ENCODE measurements around the gene CLTA.

The CLTA gene

GRCh38 chr9:36190388-36191289 is at the start of gene CLTA:
CLTA (plus strand) TSS chr9:36190921; CDS start chr9:36191057, 136 bp downstream.
- DNase-seq, result peak; percentile 69 to 99 (median 97)

DNA sequence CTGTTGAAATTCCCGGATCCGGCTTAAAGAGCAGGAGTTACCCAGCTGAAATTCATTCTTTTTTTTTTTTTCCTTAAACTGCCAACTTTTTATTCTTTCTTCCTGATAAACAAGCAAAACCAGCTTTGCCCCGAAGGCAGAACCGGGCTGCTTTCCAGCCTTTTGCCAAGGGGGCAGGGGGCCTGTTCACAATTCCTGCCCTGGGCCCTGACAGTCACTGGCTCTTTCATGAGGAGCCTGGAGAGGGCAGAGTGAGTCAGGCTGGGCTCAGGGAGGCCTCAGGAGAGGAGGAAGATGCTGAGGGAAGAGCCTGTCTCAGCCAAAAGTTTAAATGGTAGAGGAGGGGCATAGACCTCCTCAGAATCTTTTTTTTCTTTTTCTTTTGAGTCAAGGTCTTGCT is 49.4 kb upstream of the CLTA start:
- peak in 10 of 58 donors; percentile 10 to 68 (median 30) for DNase-seq

DNA sequence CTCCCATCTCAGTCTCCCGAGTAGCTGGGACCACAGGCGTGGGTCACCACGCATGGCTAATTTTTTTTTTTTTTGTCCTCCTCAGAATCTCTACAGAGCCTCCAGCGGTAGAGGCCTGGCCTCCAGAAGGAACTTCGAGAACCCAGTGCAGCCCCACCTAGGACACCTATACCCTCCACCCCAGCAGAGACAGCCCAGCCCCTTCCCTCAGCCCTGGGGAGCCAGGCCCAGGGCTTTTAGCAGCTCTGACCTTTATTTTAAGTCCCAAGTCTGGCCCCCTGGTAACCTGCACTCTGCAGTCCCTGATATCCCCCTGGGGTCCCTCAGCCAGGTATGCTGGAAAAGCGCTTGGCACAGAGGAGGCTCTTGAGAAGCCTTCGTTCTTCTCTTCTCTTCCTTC is 49.0 kb upstream of the CLTA start:
- no peak for DNase-seq

DNA sequence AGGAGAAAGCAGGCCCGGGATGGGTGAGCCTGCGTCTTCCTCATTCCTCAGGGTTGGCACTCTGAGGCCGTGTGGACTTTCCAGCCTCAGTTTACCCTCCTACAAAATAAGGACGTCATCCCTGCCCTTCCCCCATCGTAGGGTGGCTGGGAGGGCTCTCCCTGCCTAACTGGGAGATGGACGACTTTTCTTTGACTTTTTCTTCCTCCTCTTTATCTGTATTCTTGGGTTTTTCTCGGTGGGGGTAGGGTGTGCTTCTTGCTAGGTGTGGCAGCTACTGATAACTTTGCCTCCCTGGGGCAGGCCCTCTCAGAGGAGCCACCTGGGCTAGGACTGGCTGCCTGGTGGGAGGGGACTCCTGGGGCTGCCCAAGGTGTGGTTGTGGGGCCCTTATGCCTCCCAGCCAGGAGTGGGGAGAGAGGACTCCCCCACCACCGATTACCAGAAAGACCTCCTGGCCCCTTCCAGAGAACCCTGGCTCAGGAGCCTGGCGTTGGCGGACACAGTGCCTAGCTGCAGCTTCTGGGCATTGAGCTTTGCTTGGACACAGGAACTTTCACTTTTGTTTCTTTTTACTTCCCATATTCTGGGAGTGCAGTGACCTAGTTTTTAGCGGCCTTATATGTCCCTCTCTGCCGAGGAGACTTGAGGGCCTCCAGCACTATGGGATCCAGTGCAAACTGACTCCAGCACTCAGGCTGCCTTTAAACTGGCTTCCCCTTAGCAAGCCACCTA is 48.0 kb upstream of the CLTA start:
- peak in 13 of 58 donors; percentile 15 to 46 (median 28) for DNase-seq

GRCh38 chr9:36143245-36143641 is 47.5 kb upstream of the CLTA start:
- no peak for DNase-seq

DNA sequence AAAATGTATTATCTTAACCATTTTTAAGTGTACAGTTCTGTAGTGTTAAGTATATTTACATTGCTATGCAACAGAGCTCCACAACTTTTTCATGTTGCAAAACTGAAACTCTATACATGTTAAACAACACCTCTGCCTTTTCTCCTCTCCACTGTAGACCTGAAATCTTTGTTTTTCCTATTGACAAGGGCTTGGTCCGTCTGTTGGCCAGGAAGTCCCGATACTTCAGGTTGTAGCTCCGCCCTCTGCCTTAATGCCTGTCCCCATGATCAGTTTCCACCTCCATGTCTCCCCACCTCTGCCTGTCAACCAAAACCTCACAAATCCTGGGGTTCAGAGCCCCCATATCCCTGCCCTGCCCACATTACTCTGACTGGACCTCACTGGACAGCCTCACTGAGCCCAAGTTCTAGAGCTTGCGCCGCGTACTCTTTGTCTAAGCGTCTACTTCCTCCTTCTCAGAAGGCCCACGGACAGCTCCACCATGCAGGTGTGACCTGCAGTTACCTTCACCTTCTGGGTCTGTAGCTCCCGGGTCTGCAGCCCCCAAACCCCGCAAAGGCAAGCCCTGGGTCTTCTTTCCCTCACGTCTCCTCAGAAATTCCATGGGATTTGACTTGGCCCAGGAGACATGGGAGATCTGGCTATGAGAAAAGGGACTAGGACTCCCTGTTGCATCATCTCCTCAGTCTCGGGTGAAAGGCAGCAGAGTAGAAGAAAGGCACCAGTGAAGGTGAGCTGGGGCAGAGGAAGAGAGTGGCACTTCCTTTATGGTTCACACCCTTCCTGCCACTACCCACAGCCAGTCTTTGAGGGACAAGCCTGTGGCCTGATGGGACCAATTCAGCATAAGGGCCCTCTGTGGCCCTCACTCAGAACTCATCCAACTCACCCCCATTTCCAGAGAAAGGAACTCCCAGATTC is 46.1 kb upstream of the CLTA start:
- DNase-seq, result no peak

GRCh38 chr9:36145970-36146369 is 44.8 kb upstream of the CLTA start:
- no peak for DNase-seq

- no peak for DNase-seq
Observed at GRCh38 chr9:36146651-36147050, 44.1 kb upstream of the CLTA start.

DNA sequence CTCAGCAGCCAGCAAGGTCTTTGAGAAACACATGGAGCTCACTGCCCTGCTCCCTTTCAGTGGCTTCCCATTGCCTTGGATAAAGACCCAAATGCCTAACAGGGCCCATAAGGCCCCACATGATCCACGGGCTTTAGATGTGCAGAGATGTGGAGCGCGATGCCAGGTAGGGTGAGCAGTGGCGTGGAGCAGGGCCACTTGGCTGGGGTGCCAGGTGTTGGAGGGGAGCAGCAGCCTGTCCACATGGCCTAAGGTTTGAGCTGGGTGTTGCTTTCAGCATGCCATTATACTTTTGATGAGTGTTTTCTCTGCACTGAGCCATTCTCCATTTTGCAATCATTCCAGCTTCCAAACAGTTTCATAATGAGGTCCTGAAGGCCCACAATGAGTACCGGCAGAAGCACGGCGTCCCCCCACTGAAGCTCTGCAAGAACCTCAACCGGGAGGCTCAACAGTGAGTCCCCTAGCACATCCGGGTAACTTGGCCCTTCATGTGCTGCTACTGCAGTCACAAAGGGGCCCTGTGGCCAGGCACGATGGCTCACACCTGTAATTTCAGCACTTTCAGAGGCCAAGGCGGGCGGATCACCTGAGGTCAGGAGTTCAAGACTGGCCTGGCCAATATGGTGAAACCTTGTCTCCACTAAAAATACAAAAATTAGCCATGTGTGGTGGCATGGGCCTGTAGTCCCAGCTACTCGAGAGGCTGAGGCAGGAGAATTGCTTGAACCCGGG is 43.1 kb upstream of the CLTA start:
- no peak for DNase-seq

DNA sequence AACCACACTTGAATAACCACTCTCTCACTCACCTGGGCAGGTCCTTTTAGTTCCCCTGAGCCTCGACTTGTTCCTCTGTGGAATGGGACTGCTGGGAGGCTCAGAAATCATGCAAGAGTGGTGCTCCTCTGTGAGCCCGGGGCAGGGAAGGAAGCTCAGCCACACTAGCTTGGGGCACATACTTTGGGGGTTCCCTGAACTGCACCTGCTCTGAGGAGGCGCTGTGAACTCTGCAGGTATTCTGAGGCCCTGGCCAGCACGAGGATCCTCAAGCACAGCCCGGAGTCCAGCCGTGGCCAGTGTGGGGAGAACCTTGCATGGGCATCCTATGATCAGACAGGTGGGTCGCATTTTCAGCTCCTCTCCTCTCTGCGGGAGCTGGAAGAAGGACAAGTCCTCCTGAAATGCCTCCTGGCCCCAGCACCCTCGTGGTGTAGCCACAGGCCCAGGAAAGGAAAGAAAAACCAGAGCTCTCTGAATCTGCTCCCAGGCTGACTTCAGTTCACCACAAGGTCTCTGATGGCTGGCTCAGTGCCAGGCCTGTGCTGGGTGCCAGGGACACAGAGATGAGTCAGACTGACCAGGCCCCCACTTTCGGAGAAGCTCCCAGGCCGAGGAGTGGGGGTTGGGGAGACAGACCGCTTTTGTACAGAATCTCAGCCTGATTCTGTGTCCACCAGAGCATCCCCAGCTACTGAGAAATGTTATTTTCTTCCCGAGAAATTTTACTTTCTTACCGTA is 42.2 kb upstream of the CLTA start:
- peak in 56 of 58 donors; percentile 29 to 100 (median 86) for DNase-seq

DNA sequence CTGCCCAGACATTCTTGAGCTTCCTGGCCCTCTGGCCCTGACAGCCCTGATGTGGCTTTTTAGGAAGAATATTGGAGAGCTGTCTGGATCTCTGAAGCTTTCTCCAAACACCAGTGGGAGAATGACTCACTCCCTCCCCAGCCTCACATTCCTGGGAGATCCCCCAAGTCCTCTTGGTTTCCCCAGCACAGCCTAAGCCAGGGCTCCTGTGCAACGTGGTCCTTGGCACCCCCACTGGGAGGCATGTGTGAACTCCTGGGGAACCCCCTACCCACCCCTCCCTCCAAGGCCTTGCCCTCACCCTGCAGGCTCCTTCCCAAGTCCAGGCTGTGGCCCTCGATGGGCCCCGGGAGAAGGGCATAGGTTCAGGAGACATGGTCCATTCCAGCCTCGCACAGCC is 41.5 kb upstream of the CLTA start:
- peak in 6 of 58 donors; percentile 18 to 56 (median 29) for DNase-seq

DNA sequence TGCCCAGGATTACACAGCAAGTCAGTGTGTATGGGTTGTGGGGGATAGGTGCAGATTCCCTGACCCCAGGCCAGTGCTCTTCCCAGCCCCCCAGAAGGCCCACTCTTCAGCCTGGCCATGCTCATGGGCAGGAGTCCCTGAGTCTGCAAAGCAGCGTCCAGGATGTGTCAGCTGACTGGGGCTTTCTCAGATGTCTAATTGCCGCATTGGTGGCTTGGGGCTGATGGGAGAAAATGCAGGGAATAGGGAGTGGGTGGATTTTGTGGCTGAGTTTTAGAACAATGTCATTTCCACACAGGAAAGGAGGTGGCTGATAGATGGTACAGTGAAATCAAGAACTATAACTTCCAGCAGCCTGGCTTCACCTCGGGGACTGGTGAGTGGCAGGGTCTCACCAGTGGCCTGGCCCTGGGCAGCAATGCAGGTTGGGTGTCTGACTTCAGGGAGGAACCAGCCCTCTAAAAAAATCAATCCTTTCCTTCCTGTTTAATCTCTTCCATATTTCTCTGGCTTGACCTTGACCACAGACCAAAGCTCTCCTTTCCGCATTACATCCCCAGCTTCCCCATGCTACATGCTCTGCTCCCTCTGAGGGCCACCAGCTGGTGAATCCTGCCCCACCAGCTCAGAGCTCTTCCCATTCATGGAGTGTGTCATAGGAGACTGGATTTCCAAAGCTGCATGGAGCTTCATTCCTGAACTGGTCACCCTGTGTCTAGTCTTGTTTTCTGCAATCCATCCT is 40.0 kb upstream of the CLTA start:
- peak in 9 of 58 donors; percentile 14 to 29 (median 21) for DNase-seq

DNA sequence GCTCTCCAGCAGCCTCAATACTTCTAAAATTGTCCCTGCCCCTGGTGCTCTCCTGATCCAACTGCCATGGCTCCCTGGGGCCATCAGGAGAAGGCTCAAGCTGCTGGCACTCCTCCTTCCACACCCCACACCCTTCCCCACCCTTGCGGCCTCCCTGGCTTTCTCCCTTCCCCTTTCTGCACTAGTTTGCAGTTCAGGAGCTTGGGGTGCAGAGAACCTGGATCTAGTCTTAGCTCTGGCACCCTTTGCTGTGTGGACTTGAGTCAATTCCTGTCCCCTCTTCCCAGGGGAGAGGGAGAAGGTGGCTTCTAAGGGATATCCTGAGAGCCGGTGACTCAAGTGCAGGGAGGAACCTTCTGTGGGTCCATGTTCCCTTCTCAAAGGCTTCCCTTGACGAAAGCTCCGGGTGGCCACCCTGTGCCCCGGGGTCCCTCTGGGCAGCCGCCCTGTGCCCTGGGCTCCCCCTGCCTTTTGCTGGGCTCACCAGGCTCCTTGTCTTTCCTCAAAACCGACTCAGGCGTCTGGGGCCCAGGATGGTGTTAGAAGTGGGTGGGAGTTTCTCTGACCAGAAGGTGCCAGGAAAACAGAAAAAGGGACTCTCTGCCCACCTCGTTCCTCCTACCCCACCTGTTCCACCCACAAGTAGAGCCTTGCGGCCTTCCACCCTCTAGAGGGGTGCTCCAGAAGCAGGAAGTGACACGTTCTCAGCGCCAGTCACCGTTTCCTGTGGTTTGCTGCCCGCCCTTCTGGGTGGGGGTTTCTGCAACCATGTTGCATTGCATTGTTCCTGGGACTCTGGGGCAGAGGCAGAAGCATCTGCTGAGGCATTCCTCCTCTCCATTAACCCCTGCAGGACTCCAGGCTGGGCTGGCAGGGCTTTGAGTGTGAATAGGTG is 39.2 kb upstream of the CLTA start:
- peak in 4 of 58 donors; percentile 12 to 58 (median 20) for DNase-seq

DNA sequence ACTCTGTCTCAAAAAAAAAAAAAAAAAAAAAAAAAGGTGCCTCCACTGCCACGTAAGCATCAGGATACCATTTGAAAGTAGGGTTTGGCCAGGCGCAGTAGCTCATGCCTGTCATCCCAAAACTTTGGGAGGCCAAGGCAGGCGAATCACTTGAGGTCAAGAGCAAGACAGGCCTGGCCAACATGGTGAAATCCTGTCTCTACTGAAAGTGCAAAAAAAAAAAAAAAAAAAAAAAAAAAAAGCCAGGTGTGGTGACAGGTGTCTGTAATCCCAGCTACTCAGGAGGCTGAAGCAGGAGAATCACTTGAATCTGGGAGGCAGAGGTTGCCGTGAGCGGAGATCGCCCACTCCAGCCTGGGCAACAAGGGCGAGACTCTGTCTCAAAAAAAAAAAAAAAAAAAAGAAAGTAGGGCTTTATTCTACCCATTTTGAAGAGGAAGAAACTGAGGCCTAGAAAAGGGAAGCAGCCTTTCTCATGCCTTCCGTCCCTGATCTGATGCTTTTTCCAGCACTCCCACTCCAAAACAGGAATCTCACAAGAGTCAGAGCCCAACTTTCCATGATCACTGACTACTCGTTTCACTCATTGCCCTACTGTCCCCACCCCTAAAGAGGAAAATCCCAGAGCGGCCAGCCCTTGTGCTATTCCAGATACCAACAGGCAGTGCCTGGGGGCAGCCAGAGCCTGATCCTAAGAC is 37.8 kb upstream of the CLTA start:
- no peak for DNase-seq

DNA sequence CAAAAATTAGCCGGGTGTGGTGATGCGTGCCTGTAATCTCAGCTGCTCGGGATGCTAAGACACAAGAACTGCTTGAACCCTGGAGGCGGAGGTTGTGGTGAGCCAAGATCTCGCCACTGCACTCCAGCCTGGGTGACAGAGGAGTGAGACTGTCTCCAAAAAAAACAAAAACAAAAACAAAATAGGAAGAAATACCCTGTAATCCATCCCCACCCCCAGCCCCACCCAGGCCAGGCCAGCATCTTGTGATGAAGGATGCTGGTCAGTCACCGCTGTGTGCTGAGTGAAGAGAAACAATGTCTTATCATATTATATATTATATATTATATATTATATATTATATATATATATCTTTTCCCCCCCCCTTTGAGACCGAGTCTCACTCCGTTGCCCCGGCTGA is 37.0 kb upstream of the CLTA start:
- no peak for DNase-seq

DNA sequence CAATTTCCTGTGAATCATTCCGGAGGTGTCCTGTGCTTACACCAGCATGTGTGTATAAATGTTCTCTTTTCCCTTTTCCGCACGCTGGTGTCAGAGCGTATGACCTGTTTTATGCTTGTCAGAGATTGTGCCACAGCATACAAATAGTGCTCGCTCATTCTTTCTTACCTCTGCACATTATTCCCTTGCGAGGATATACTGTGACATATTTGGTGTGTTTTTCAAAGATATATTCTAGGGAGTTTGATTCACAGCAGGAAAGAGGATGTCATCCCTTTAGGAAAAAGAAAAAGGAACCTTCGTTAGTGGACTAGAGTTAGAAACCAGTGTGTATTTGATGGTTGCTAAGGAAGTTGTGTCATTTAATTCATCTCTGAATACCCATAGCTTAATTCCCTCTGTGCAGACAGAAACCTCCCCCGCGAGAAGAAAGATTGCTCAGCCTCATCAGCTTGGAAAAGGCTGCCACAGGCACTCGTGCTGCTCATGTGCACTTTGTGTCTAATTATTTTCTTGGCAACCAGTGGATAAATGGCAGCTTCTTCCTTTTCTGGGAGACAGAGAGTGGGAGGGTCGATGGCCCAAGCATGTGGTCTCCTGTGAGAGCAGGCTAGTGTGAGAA is 36.3 kb upstream of the CLTA start:
- peak in 30 of 58 donors; percentile 15 to 69 (median 34) for DNase-seq

GRCh38 chr9:36156116-36156515 is 34.6 kb upstream of the CLTA start:
- no peak for DNase-seq

Data from anterior cingulate cortex (tissue), 58 donors.